Kidney tubule cell (primary cell): ENCODE results near the gene KRT10.

ENCODE experiments used
- DNase-seq: peaks from one replicate; pipeline ENCODE4 v3.0.0-alpha.2; 2018; ENCODE audit warnings: low spot score

The KRT10 gene

GRCh38 chr17:40803617-40804082 is 18.8 kb downstream of the KRT10 start:
- DNase-seq, result peak; percentile 83

- no peak for DNase-seq
Observed at GRCh38 chr17:40801157-40801556, 21.3 kb downstream of the KRT10 start.

- DNase-seq, result no peak
Observed at GRCh38 chr17:40800381-40800780, 22.0 kb downstream of the KRT10 start.

- DNase-seq, result no peak
Observed at GRCh38 chr17:40799859-40800258, 22.6 kb downstream of the KRT10 start, which contains the start of gene KRT28. TSS of gene KRT28 (minus strand) at chr17:40799959. CDS start at chr17:40799893, 66 bp downstream.

- no peak for DNase-seq
Observed at GRCh38 chr17:40796846-40797245, 25.6 kb downstream of the KRT10 start.

- no peak for DNase-seq
Observed at GRCh38 chr17:40795019-40795667, 27.3 kb downstream of the KRT10 start.

GRCh38 chr17:40794466-40794865 is 27.9 kb downstream of the KRT10 start:
- no peak for DNase-seq

DNA sequence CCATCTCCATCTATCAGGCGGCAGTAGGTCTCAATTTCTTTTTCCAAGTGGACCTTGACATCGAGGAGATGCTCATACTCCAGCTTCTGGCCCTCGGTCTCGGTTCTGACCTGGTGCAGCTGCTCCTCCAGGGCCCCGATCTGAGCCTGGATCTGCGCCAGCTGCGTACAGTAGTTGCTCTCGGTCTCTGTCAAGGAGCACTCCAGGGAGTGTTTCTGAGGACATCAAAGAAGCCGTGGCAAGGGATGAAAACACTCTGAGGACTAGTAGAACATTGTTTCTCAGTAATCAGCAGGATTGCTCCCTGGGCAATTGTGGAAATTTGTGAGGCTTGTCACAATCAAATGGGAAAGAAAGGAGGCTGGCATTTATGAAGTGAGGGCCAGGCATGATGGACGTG is 28.6 kb downstream of the KRT10 start:
- no peak for DNase-seq

- DNase-seq, result peak; percentile 56
Observed at GRCh38 chr17:40791787-40792436, 30.5 kb downstream of the KRT10 start.

- DNase-seq, result no peak
Observed at GRCh38 chr17:40791111-40791510, 31.3 kb downstream of the KRT10 start.

DNA sequence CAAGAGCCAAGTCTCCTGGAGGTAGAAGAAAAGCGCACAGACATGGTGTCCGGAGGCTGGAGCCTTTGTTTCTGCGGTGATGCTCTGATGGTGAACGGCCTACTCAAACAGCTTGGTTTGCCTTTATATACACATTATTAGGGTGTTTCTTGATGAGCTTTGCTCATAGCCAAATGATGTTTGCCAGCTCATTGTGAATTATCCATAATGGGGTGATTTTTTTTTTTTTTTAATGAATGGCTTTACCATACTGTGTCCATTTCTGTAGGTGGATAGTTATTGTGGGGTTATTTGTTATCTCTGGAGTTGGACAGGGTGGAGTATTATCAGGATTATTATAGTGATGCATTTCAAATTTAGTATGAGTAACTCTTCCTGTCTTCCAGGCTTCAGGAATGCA is 40.0 kb downstream of the KRT10 start, which contains the start of gene KRT27:
KRT27 (minus strand) TSS at position 101 of the 400 bp plus-strand sequence; CDS start at position 44, 57 bp downstream.
- DNase-seq, result no peak

- DNase-seq, result no peak
Observed at GRCh38 chr17:40779181-40779909, 43.1 kb downstream of the KRT10 start.

DNA sequence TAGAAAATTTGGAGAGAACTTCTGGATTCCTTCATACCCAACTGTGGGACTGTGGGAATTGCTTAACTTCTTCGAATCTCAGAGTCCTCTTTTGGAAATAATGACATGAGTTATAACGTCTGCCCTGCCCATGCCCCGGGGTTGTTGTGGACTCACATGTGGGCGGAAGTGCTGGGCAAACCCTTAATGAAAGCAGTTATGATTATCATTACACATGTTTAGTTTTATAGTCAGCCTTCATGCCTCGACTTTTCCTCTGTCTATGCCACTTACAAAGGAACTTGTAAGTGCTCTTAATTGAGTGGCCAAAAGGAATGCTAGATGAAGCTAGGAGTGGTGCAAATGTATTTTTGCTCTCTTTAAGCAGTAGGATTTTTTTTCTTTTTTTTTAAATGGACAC is 44.0 kb downstream of the KRT10 start:
- no peak for DNase-seq

- DNase-seq, result no peak
Observed at GRCh38 chr17:40777971-40778370, 44.4 kb downstream of the KRT10 start.

DNA sequence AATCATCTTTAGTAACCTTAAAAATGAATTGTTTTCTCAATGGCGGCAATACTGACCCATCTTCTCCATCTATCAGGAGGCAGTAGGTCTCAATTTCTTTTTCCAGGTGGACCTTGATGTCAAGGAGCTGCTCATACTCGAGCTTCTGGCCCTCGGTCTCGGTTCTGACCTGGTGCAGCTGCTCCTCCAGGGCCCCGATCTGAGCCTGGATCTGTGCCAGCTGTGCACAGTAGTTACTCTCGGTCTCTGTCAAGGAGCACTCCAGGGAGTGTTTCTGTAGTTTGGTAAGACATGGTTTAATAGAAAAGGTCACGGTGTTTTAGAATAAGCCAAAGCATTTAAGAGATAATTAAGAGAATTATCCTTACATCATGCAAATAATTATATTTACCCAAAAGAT is 45.0 kb downstream of the KRT10 start:
- DNase-seq, result no peak

GRCh38 chr17:40775945-40776344 is 46.5 kb downstream of the KRT10 start:
- no peak for DNase-seq

- DNase-seq, result no peak
Observed at GRCh38 chr17:40772101-40772500, 50.3 kb downstream of the KRT10 start, which contains the start of gene KRT26. TSS of gene KRT26 (minus strand) at chr17:40772201. CDS start at chr17:40772113, 88 bp downstream.
